Neural cell (in vitro differentiated cells): ENCODE results near the gene TSEN2.

Experiments
- CTCF ChIP-seq: fragments of 450-650 bp; IDR thresholded peaks from 2 replicates; pipeline ENCODE4 v1.5.1; 2014; ENCODE audit warnings: antibody characterized with exemption, mild to moderate bottlenecking, moderate library complexity; ENCODE audit not compliant: poor library complexity, severe bottlenecking
- REST ChIP-seq: IDR thresholded peaks from 2 replicates; pipeline ENCODE4 v1.6.1; 2012; ENCODE audit warnings: borderline replicate concordance
- SMC3 ChIP-seq: fragments of 450-650 bp; conservative IDR thresholded peaks from 2 replicates; pipeline ENCODE4 v1.6.1; 2014; ENCODE audit warnings: antibody characterized with exemption, mild to moderate bottlenecking, moderate library complexity; ENCODE audit not compliant: poor library complexity
- TAF1 ChIP-seq: IDR thresholded peaks from 2 replicates; pipeline ENCODE4 v1.6.1; 2012; ENCODE audit warnings: low read depth

DNA sequence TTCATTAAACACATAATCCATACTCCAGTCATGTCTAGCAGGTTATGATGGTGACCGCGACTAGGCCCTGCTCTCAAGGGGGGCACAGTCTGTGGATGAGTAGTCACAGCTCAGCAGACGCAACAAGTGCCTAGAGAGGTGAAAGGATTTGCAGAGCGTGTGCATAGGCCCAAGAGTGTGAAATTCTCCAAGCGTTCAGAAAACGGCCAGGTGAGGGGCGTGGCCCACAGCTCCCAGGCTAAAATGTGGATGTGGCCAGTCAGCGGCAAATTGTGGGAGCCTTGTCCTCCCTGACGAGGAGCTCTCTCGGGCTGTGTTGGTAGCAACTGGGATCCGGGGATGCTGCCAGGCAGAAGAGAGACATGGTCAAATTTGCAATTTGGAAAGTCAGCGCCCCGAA is 46.4 kb upstream of the TSEN2 start:
- TF ChIP-seq CTCF (no peak), REST (no peak), SMC3 (no peak), TAF1 (no peak)
